Measurements from ENCODE around the gene GPD1. TPM values are rescaled to one million over a fixed set of nuclear protein-coding genes. Genes with fewer than 3 reads are reported as not detected.

The GPD1 gene
- total and polyA plus RNA-seq, 9 of the 15 experiments (the other 6 are each of a cell fraction or from before 2014, with no cell fraction given), result 0.13 to 1.00 (median 0.55) TPM

DNA sequence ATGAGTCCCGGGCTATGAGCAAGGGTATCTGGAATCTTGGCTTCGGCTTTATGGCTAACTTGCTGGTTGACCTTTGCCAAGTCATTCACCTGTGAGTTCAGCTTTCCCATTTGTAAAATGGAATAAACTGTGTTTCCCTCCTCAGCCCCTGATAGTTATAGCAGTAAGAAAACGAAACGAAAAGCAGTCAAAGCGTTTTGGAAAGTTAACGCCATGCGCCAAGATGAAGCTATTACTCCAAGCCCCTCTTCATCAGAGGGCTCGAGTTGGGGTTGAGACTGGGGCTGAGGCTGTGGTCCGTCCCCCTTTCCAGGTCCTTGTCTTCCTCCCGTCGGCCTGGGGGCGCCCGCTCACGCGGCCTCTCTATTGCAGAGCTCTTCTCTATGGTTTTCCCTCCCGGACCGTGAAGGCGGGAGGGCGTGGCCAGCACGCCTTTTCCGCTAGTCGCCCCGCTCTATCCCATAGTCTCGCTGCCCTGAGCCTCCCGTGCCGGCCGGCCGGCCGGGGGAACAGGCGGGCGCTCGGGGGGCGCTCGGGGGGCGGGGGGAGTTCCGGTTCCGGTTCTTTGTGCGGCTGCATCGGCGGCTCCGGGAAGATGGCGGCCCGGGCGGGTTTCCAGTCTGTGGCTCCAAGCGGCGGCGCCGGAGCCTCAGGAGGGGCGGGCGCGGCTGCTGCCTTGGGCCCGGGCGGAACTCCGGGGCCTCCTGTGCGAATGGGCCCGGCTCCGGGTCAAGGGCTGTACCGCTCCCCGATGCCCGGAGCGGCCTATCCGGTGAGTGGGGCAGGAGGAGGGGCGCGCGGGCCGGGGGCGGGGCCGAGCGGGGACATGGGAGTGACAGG is 18.8 kb upstream of the GPD1 start, which contains the start of gene SMARCD1 (continued):
- TF ChIP-seq, protein P1, sequence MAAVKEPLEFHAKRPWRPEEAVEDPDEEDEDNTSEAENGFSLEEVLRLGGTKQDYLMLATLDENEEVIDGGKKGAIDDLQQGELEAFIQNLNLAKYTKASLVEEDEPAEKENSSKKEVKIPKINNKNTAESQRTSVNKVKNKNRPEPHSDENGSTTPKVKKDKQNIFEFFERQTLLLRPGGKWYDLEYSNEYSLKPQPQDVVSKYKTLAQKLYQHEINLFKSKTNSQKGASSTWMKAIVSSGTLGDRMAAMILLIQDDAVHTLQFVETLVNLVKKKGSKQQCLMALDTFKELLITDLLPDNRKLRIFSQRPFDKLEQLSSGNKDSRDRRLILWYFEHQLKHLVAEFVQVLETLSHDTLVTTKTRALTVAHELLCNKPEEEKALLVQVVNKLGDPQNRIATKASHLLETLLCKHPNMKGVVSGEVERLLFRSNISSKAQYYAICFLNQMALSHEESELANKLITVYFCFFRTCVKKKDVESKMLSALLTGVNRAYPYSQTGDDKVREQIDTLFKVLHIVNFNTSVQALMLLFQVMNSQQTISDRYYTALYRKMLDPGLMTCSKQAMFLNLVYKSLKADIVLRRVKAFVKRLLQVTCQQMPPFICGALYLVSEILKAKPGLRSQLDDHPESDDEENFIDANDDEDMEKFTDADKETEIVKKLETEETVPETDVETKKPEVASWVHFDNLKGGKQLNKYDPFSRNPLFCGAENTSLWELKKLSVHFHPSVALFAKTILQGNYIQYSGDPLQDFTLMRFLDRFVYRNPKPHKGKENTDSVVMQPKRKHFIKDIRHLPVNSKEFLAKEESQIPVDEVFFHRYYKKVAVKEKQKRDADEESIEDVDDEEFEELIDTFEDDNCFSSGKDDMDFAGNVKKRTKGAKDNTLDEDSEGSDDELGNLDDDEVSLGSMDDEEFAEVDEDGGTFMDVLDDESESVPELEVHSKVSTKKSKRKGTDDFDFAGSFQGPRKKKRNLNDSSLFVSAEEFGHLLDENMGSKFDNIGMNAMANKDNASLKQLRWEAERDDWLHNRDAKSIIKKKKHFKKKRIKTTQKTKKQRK (IDR thresholded peaks at IDR 0.05; ENCODE audit: borderline replicate concordance, low read depth, low read length), result no peak
- TF ChIP-seq, protein P2, sequence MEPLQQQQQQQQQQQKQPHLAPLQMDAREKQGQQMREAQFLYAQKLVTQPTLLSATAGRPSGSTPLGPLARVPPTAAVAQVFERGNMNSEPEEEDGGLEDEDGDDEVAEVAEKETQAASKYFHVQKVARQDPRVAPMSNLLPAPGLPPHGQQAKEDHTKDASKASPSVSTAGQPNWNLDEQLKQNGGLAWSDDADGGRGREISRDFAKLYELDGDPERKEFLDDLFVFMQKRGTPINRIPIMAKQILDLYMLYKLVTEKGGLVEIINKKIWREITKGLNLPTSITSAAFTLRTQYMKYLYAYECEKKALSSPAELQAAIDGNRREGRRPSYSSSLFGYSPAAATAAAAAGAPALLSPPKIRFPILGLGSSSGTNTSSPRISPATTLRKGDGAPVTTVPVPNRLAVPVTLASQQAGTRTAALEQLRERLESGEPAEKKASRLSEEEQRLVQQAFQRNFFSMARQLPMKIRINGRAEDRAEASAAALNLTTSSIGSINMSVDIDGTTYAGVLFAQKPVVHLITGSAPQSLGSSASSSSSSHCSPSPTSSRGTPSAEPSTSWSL (CRISPR knock-in tag; IDR thresholded peaks at IDR 0.05; ENCODE audit: borderline replicate concordance), result no peak
- no peak for TF ChIP-seq FIP1L1 (IDR thresholded peaks at IDR 0.05; ENCODE audit: low read depth, low read length, poor library complexity, severe bottlenecking)
- TF ChIP-seq, protein P3, sequence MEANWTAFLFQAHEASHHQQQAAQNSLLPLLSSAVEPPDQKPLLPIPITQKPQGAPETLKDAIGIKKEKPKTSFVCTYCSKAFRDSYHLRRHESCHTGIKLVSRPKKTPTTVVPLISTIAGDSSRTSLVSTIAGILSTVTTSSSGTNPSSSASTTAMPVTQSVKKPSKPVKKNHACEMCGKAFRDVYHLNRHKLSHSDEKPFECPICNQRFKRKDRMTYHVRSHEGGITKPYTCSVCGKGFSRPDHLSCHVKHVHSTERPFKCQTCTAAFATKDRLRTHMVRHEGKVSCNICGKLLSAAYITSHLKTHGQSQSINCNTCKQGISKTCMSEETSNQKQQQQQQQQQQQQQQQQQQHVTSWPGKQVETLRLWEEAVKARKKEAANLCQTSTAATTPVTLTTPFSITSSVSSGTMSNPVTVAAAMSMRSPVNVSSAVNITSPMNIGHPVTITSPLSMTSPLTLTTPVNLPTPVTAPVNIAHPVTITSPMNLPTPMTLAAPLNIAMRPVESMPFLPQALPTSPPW (CRISPR knock-in tag; IDR thresholded peaks at IDR 0.05), result peak; percentile 92
- TF ChIP-seq, protein P4, sequence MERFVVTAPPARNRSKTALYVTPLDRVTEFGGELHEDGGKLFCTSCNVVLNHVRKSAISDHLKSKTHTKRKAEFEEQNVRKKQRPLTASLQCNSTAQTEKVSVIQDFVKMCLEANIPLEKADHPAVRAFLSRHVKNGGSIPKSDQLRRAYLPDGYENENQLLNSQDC (CRISPR knock-in tag; IDR thresholded peaks at IDR 0.05), result no peak
- TF ChIP-seq, protein P5, sequence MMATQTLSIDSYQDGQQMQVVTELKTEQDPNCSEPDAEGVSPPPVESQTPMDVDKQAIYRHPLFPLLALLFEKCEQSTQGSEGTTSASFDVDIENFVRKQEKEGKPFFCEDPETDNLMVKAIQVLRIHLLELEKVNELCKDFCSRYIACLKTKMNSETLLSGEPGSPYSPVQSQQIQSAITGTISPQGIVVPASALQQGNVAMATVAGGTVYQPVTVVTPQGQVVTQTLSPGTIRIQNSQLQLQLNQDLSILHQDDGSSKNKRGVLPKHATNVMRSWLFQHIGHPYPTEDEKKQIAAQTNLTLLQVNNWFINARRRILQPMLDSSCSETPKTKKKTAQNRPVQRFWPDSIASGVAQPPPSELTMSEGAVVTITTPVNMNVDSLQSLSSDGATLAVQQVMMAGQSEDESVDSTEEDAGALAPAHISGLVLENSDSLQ (IDR thresholded peaks at IDR 0.05), result peak; percentile 56; the same call in 1 of the 2 replicates
- TF ChIP-seq RBM17 (IDR thresholded peaks at IDR 0.05; ENCODE audit: borderline replicate concordance, low read depth, low read length), result no peak
- TF ChIP-seq ZNF76 (CRISPR knock-in tag; IDR thresholded peaks at IDR 0.05; ENCODE audit: borderline replicate concordance), result no peak
- peak; percentile 64 for TF ChIP-seq CTBP1 (IDR thresholded peaks at IDR 0.05; ENCODE audit: borderline replicate concordance)
- TF ChIP-seq SPI1 (IDR thresholded peaks at IDR 0.05; ENCODE audit: borderline replicate concordance, low read depth, low read length), result 0 out of 2 replicates have a peak, but pooled peaks have one; percentile 11
- TF ChIP-seq, protein P6, sequence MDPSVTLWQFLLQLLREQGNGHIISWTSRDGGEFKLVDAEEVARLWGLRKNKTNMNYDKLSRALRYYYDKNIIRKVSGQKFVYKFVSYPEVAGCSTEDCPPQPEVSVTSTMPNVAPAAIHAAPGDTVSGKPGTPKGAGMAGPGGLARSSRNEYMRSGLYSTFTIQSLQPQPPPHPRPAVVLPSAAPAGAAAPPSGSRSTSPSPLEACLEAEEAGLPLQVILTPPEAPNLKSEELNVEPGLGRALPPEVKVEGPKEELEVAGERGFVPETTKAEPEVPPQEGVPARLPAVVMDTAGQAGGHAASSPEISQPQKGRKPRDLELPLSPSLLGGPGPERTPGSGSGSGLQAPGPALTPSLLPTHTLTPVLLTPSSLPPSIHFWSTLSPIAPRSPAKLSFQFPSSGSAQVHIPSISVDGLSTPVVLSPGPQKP (CRISPR knock-in tag; IDR thresholded peaks at IDR 0.05), result no peak
- 0 out of 2 replicates have a peak, but pooled peaks have one; percentile 38 for TF ChIP-seq MTA1 (IDR thresholded peaks at IDR 0.05; ENCODE audit: borderline replicate concordance)
- TF ChIP-seq, protein P7, sequence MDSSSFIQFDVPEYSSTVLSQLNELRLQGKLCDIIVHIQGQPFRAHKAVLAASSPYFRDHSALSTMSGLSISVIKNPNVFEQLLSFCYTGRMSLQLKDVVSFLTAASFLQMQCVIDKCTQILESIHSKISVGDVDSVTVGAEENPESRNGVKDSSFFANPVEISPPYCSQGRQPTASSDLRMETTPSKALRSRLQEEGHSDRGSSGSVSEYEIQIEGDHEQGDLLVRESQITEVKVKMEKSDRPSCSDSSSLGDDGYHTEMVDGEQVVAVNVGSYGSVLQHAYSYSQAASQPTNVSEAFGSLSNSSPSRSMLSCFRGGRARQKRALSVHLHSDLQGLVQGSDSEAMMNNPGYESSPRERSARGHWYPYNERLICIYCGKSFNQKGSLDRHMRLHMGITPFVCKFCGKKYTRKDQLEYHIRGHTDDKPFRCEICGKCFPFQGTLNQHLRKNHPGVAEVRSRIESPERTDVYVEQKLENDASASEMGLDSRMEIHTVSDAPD (CRISPR knock-in tag; IDR thresholded peaks at IDR 0.05), result no peak
- TF ChIP-seq ZNF165 (CRISPR knock-in tag; IDR thresholded peaks at IDR 0.05; ENCODE audit: borderline replicate concordance), result no peak
- TF ChIP-seq ZNF699 (CRISPR knock-in tag; IDR thresholded peaks at IDR 0.05; ENCODE audit: insufficient replicate concordance), result no peak
